ENCODE measurements around the gene TINAGL1. TPM values are rescaled to one million over a fixed set of nuclear protein-coding genes. Genes with fewer than 3 reads are reported as not detected.
A peak's percentile ranks its signal among the peaks of the same experiment; 100 is the strongest.

Gene TINAGL1
- total RNA-seq, 4 donors from 2014 or later = 229 to 300 (median 272) TPM

- 41 to 59% methylated on average over 4 to 7 of the region's 7 CpGs for WGBS, 2 donors (ENCODE audit: low coverage in 1 of 2)
- TF ChIP-seq POLR2A (IDR thresholded peaks at IDR 0.05) (no peak), POLR2AphosphoS5 (IDR thresholded peaks at IDR 0.05) (peak in 2 of 3 donors; percentile 67 to 72)
- intact Hi-C loops (cut with DNase I; ENCODE audit: low total_unique reads) = no loop called here
- Histone ChIP-seq H3K4me3 (no peak overlapping the region), H3K9me3 (no peaks in the 10 kb centered on the region), H3K4me1 (peaks cover 4 to 20% (median 16%) of the 10 kb centered on the region in 4 donors), H3K27ac (peak overlapping the region; percentile 57 to 69 (median 65)), H3K36me3 (no peaks in the 10 kb centered on the region), H3K27me3 (no peaks in the 10 kb centered on the region)
- in situ Hi-C loops (cut with MboI; ENCODE audit: low pct_ligation_motif_present in 1 of 4, low pct_unique_long_range_greater_than_20kb in 1 of 4, low sequenced_read_pairs in 3 of 4) = loop anchor here in 1 of 4 donors (25.0 kb wide), 1 partner anchor 363 kb away; no protein-coding TSS in a partner anchor
- peak; percentile 62 for DNase-seq
Observed at GRCh38 chr1:31549809-31550620, 26.3 kb upstream of the TINAGL1 start.

GRCh38 chr1:31551208-31551607, 25.1 kb upstream of the TINAGL1 start:
- no peak for DNase-seq
- Histone ChIP-seq H3K36me3 (no peaks in the 10 kb centered on the region), H3K27ac (no peak overlapping the region), H3K9me3 (no peaks in the 10 kb centered on the region), H3K4me3 (no peak overlapping the region), H3K4me1 (peaks cover 4 to 27% (median 18%) of the 10 kb centered on the region in 4 donors), H3K27me3 (no peaks in the 10 kb centered on the region)
- 86% methylated on average over 1 of the region's 1 CpG for WGBS, 2 donors (ENCODE audit: low coverage in 1 of 2)
- in situ Hi-C loops (cut with MboI; ENCODE audit: low pct_ligation_motif_present in 1 of 4, low pct_unique_long_range_greater_than_20kb in 1 of 4, low sequenced_read_pairs in 3 of 4) (loop anchor here in 1 of 4 donors (25.0 kb wide), 1 partner anchor 364 kb away; no protein-coding TSS in a partner anchor), intact Hi-C loops (cut with DNase I; ENCODE audit: low total_unique reads) (no loop called here)
- no peak for TF ChIP-seq POLR2A (IDR thresholded peaks at IDR 0.05)
- TF ChIP-seq CTCF (IDR thresholded peaks at IDR 0.05) = no peak
- no peak for TF ChIP-seq POLR2AphosphoS5 (IDR thresholded peaks at IDR 0.05)
- TF ChIP-seq EP300 (IDR thresholded peaks at IDR 0.05; ENCODE audit: low read depth) = no peak

GRCh38 chr1:31552489-31552888, 23.8 kb upstream of the TINAGL1 start:
- Histone ChIP-seq H3K27ac (no peak overlapping the region), H3K9me3 (no peaks in the 10 kb centered on the region), H3K4me1 (peaks cover 4 to 27% (median 18%) of the 10 kb centered on the region in 4 donors), H3K27me3 (no peaks in the 10 kb centered on the region), H3K36me3 (no peaks in the 10 kb centered on the region), H3K4me3 (no peak overlapping the region)
- intact Hi-C loops (cut with DNase I; ENCODE audit: low total_unique reads) (no loop called here), in situ Hi-C loops (cut with MboI; ENCODE audit: low pct_ligation_motif_present in 1 of 4, low pct_unique_long_range_greater_than_20kb in 1 of 4, low sequenced_read_pairs in 3 of 4) (loop anchor here in 1 of 4 donors (25.0 kb wide), 1 partner anchor 365 kb away; no protein-coding TSS in a partner anchor)
- TF ChIP-seq CTCF (IDR thresholded peaks at IDR 0.05) (no peak), POLR2AphosphoS5 (IDR thresholded peaks at IDR 0.05) (no peak), EP300 (IDR thresholded peaks at IDR 0.05; ENCODE audit: low read depth) (no peak), POLR2A (IDR thresholded peaks at IDR 0.05) (no peak)
- DNase-seq = no peak
- 80 to 93% methylated on average over 2 to 7 of the region's 7 CpGs for WGBS, 2 donors (ENCODE audit: low coverage in 1 of 2)

- intact Hi-C loops (cut with DNase I; ENCODE audit: low total_unique reads) = no loop called here
- in situ Hi-C loops (cut with MboI; ENCODE audit: low pct_ligation_motif_present in 1 of 4, low pct_unique_long_range_greater_than_20kb in 1 of 4, low sequenced_read_pairs in 3 of 4) = loop anchor here in 1 of 4 donors (25.0 kb wide), 1 partner anchor 369 kb away; no protein-coding TSS in a partner anchor
Observed at GRCh38 chr1:31556481-31557006, 19.8 kb upstream of the TINAGL1 start.

More at GRCh38 chr1:31556481-31557006, 19.8 kb upstream of the TINAGL1 start:
- DNase-seq = no peak
- Histone ChIP-seq H3K36me3 (no peaks in the 10 kb centered on the region), H3K27me3 (peaks cover 20% of the 10 kb centered on the region), H3K9me3 (no peaks in the 10 kb centered on the region), H3K27ac (no peak overlapping the region), H3K4me1 (peaks cover 0 to 9% (median 2%) of the 10 kb centered on the region in 4 donors), H3K4me3 (no peak overlapping the region)
- WGBS, 2 donors (ENCODE audit: low coverage in 1 of 2) = 52 to 70% methylated on average over 5 of the region's 5 CpGs
- TF ChIP-seq CTCF (IDR thresholded peaks at IDR 0.05) (no peak), POLR2A (IDR thresholded peaks at IDR 0.05) (no peak), POLR2AphosphoS5 (IDR thresholded peaks at IDR 0.05) (no peak)
